HG03175 (cell line): ENCODE data around the gene KLHL42.

Source experiments
- ATAC-seq: cut with Tn5 transposase; IDR thresholded peaks from one replicate; pipeline ENCODE4 v1.9.1; 2021; ENCODE audit warnings: mild to moderate bottlenecking, moderate library complexity; ENCODE audit not compliant: unreplicated experiment

KLHL42 gene

DNA sequence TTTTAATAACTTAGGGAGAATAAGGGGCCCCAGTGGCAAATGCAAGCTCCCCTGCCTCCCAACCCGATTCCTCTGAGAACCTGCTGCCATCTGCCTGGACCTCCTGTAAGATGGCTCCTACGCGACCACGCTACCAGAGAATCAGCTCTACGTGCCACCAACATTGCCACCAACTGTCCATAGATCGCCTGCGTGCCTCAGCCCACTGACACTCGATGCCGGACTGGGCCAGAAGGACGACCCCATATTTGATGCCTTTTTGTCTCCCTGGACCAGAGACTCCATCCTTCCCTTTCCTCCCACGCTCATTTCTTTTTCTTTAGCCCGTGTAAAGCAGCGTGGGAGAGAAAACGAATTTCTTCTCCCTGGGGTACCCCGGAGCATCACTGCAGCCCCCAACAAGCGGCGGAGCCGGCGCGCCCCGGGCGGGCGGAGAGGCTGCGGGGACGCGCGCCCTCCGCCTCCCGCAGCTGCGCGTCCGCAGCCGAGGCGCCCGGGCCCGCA lies 565 bp upstream of the KLHL42 start:
- ATAC-seq = peak; percentile 10

DNA sequence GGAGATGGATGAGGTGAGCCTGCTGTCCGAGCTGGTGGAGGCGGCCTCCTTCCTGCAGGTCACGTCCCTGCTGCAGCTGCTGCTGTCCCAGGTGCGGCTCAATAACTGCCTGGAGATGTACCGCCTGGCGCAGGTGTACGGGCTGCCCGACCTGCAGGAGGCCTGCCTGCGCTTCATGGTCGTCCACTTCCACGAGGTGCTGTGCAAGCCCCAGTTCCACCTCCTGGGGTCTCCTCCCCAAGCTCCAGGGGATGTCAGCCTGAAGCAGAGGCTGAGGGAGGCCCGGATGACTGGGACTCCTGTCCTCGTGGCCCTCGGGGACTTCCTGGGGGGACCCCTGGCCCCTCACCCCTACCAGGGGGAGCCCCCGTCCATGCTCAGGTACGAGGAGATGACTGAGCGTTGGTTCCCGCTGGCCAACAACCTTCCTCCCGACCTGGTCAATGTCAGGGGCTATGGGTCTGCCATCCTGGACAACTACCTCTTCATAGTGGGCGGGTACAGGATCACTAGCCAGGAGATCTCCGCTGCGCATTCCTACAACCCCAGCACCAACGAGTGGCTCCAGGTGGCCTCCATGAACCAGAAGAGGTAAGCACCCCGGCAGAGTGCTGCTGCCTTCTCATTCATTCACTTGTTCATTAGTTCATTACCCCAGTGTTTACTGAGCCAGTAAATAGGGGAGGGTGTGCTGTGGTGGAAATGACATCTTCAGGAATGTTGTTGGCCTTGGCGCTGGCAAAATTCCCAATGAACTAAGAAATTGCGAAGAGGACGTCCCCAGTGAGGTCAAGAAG lies 777 bp downstream of the KLHL42 start:
- ATAC-seq = peak; percentile 34

- ATAC-seq = no peak
These were observed 1.6 kb downstream of the KLHL42 start for GRCh38 chr12:27781680-27782079.

DNA sequence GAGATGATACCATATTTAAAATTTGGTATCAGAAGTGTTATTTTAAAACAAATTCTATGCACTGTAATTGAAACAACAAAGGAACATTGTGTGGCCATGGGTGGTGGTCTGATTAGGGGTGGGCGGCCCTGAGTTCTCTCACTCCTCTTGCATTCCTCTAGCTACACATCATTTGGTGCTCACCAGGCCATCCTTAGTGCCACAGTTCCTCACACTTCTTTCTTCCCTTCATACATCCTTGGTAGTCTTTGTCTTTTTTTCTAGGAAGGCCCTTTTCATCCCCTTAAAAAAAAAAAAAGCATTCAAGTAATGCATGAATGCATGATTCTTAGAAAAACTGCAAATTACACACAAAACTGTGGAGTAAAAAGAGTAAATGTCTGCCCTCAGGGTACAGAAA lies 2.4 kb downstream of the KLHL42 start:
- ATAC-seq = no peak

DNA sequence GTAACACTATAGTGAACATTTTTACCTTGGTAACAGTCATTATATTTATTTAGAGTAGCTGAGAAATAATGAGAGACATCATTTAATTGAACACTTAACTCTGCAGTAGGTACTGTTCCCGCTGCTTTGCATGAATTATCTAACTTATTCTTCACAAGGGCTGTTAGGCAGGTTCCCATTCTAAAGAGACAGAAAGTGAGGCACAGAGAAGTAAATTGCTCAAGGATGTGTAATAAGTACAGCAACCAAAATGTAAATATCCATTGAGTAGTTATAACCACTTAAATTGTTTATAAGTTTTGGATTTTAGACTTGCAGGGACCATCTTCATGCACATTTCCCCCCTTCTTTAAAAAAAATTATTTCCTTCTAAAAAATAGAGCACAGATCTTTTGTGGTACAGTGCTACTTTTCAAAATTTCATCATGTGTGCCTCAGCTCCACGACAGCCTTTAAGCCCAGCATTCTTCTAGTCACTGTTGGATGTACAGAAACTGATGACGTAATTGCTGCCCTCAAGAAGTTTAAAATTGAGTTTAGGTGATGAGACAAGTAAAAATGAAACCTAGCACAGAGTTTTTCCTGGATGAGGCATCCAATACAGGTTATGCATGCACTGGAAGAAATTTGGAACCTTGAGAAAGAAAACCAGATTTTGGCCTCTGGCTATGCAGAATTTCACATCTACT lies 6.0 kb downstream of the KLHL42 start:
- no peak for ATAC-seq

DNA sequence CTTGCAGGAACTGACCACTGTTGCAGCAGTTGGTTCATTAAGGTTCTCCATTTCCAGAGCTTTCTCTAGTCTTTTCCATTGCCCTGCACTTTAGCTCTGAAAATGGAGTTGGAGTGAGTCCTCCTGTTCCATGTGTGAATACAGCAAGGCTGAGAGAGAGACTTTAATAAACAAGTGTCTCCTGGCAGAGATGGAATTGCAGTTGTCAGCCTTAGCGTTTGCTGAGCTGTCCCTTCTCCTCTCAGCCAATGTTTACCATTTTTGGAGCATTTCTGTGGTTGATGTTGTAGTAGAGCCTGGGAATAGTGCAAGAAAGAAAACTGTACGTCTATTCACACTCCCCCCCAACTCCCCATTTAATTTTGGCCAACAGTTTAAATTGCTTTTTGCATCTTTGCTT lies 7.5 kb downstream of the KLHL42 start:
- ATAC-seq = no peak

GRCh38 chr12:27790179-27790578 lies 10.1 kb downstream of the KLHL42 start:
- ATAC-seq = no peak

- no peak for ATAC-seq
These were observed 15.0 kb downstream of the KLHL42 start for GRCh38 chr12:27794818-27795584.

- no peak for ATAC-seq
These were observed 16.1 kb downstream of the KLHL42 start for GRCh38 chr12:27796128-27796527.

DNA sequence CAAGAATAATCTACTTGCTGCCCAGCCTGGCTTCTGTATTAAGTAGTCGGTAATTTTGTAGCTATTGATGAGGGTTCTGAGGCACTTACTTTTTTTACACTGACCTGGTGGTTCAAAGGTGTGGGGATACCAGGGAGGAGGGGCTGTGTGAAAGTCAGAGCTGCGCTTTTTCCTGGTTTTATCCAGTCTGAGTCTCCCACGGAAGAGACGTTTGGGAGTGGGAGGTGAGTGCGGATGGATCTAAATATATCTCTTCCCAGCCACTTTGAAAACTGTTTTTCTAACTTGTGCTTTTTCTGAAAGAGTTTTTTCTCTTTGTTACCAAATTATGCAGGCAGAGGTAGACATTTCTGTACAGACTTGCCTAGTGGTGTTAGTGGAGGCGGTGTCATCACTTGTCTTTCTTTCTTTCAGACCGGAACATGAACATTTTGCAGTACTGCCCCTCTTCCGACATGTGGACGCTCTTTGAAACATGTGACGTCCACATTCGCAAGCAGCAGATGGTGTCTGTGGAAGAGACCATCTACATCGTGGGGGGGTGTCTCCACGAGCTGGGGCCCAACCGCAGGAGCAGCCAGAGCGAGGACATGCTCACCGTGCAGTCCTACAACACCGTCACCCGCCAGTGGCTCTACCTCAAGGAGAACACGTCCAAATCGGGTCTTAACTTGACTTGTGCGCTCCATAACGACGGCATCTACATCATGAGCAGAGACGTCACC lies 17.4 kb downstream of the KLHL42 start:
- no peak for ATAC-seq

DNA sequence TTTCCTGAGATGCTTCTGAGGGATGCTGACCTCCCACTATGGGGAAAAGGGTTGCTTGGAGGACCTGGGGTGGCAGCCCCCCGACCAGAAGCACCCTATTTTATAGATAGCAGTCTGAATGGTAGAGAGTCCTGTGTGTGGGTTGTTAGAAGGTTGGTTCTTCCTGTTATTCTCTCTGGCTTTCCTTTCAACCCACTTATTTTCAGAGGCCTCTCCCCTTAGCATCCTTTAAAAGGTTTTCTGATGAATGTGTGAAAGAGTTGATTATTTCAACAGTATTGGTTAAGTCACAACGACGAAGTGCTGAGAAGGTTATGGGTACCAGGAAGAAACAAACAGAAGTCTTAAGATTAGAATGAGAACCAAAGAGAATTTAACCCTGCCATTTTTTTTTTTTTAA lies 20.8 kb downstream of the KLHL42 start:
- no peak for ATAC-seq

- ATAC-seq = no peak
These were observed 21.6 kb downstream of the KLHL42 start for GRCh38 chr12:27801630-27802029.

GRCh38 chr12:27802511-27802910 lies 22.5 kb downstream of the KLHL42 start:
- ATAC-seq = no peak

- no peak for ATAC-seq
These were observed 22.9 kb downstream of the KLHL42 start for GRCh38 chr12:27802936-27803335.

DNA sequence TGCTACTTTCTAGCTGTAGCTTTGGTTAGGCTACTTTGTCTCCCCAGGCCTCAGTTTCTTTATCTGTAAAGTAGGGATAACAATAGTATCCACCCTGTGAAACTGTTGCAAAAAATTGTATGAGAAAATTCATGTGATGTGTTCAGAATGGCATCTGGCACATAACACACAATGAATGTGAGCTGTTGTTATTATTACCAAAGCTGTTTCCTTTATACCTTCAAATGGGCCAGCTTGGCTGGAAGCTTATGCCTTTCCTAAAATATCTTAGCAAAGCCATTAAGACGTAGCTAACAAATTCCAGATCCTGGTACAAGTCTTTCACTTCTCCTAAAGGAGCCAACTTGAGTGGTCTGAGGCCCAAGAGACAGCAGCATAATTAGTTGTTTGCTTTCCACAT lies 25.2 kb downstream of the KLHL42 start:
- no peak for ATAC-seq

- ATAC-seq = no peak
These were observed 26.2 kb downstream of the KLHL42 start for GRCh38 chr12:27806259-27806658.

GRCh38 chr12:27807063-27807703 lies 27.1 kb downstream of the KLHL42 start:
- no peak for ATAC-seq

- no peak for ATAC-seq
These were observed 28.8 kb downstream of the KLHL42 start for GRCh38 chr12:27808841-27809240.

DNA sequence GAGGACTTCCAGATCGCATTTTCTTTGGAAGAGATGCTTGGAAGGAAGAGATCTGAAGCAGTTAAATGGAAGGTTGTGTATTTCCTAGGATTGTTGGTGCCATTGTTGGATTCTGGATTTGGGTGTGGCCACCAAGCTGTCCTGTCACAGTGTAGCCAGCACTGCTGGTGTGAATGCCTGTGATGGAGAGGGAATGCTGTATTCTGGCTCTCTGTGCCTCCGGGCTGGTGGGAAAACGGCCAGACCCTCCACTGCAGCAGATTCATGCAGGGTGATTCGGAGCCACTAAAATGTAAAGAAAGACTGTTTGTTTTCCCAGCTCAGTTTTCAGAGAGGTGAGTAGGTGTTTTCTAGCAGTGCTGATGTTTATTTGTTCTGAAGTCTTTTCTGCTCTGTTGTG lies 30.7 kb downstream of the KLHL42 start:
- no peak for ATAC-seq

DNA sequence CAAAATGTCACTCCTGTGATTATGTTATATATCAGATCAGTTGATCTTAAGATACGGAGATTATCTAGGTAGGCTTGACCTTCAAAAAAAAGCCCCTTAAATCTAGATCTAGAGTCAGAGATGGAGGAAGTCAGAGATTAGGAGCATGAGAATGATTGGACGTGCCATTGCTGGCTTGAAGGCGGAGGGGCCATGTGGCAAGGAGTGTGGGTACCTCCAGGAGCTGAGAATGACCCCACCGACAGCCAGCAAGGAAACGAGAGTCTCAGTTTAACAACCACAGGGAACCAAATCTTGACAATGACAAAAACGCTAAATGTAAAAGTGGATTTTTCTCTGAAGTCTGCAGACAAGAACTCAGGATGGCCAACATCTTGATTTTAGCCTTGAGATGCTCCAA lies 32.5 kb downstream of the KLHL42 start:
- ATAC-seq = no peak
